Loucy (cell line): ENCODE data around the gene MSANTD1.

Experiments
- H2AFZ ChIP-seq: fragments of 200-600 bp; sonication (generic); 2 replicates; pipeline ENCODE4 v1.6.0; 2016; ENCODE audit warnings: antibody characterized with exemption, mild to moderate bottlenecking, low read length, moderate library complexity
- H3F3A ChIP-seq: fragments of 200-600 bp; 2 replicates; pipeline ENCODE4 v1.6.0; 2016; ENCODE audit warnings: antibody characterized with exemption, low read depth, mild to moderate bottlenecking
- H3K27me3 ChIP-seq: fragments of 200-600 bp; sonication (generic); 2 replicates; pipeline ENCODE4 v1.6.1; 2014; ENCODE audit warnings: low read length, mild to moderate bottlenecking; ENCODE audit not compliant: insufficient read depth, poor library complexity, severe bottlenecking
- H3K36me3 ChIP-seq: fragments of 200-600 bp; sonication (generic); 2 replicates; pipeline ENCODE4 v1.6.1; 2016; ENCODE audit warnings: low read length; ENCODE audit not compliant: insufficient read depth
- H3K4me1 ChIP-seq: fragments of 200-600 bp; sonication (generic); 2 replicates; pipeline ENCODE4 v1.5.1; 2014; ENCODE audit warnings: low read length, mild to moderate bottlenecking; ENCODE audit not compliant: insufficient read depth, poor library complexity, severe bottlenecking
- H3K4me2 ChIP-seq: fragments of 200-600 bp; sonication (generic); 2 replicates; pipeline ENCODE4 v1.6.0; 2014; ENCODE audit warnings: antibody characterized with exemption, low read length, low read depth, mild to moderate bottlenecking; ENCODE audit not compliant: poor library complexity, severe bottlenecking
- H3K4me3 ChIP-seq: fragments of 200-600 bp; sonication (generic); 2 replicates; pipeline ENCODE4 v1.5.1; 2014; ENCODE audit warnings: low read length, mild to moderate bottlenecking, mixed read lengths; ENCODE audit not compliant: poor library complexity, severe bottlenecking
- H3K79me2 ChIP-seq: fragments of 200-600 bp; sonication (generic); 2 replicates; pipeline ENCODE4 v1.6.1; 2014; ENCODE audit warnings: low read length; ENCODE audit not compliant: insufficient read depth
- H3K9ac ChIP-seq: fragments of 200-600 bp; sonication (generic); 2 replicates; pipeline ENCODE4 v1.6.0; 2014; ENCODE audit warnings: mild to moderate bottlenecking, low read depth, low read length, moderate library complexity; ENCODE audit not compliant: poor library complexity, severe bottlenecking
- H3K9me2 ChIP-seq: fragments of 200-600 bp; sonication (generic); replicated peaks from 2 replicates; pipeline ENCODE4 v1.6.1; 2016; ENCODE audit warnings: low read depth, low read length, mixed read lengths
- H3K9me3 ChIP-seq: fragments of 200-600 bp; sonication (generic); 2 replicates; pipeline ENCODE4 v1.6.1; 2014; ENCODE audit warnings: mild to moderate bottlenecking, antibody characterized with exemption, low read length, low read depth; ENCODE audit not compliant: insufficient read depth
- H4K20me1 ChIP-seq: fragments of 200-600 bp; sonication (generic); 2 replicates; pipeline ENCODE4 v1.6.0; 2014; ENCODE audit warnings: antibody characterized with exemption, low read length, mild to moderate bottlenecking; ENCODE audit not compliant: insufficient read depth, poor library complexity, severe bottlenecking
- CTCF ChIP-seq: fragments of 200-600 bp; sonication (generic); conservative IDR thresholded peaks from 2 replicates; pipeline ENCODE4 v1.5.1; 2014; ENCODE audit warnings: mild to moderate bottlenecking, antibody characterized with exemption, low read length
- EZH2phosphoT487 ChIP-seq: fragments of 200-600 bp; IDR thresholded peaks from 2 replicates; pipeline ENCODE4 v1.6.1; 2018; ENCODE audit warnings: antibody characterized with exemption, mild to moderate bottlenecking, moderate library complexity, borderline replicate concordance

Gene MSANTD1

DNA sequence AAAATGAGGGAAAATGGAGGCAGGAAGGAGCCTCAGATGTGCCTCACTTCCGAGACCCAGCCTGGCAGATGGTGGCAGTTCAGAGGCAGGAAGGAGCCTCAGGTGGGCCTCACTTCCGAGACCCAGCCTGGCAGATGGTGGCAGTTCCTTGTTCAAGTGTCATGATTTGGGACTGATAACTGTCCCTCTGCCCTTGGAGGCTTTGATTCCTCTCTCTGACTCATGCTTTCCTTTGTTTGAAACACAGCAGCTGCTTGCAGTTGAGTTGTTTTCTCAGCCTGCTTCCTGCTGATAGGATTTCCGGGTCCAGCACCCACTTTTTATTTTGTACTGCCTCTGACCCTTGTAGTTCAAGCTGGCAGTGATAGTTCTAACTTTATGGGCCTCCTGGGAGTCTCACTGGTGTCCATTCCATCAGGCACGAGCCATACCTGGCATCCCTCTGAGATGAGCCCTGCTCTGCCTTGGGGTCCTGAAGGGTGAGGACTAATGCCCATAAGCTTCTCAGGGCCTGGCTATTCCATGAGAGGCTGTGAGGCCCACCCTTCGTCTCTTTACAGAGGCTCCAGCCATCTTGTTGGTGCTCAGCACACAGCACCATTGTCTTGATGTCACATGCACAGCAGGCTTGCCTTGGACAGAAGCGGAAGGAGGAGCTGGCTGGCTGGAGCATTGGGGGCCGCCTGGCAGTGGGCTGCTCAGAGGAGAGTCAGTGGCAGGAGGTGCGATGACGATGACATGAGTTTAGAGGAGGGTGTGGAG, 56.8 kb downstream of the MSANTD1 start:
- H3K4me2 ChIP-seq = peak overlapping the region; percentile 99
- no peak overlapping the region for H2AFZ ChIP-seq
- no peaks in the 10 kb centered on the region for H3K27me3 ChIP-seq
- no peak for TF ChIP-seq EZH2phosphoT487
- TF ChIP-seq CTCF = no peak
- H3K4me3 ChIP-seq = peak overlapping the region; percentile 59
- H3K9me2 ChIP-seq = no peaks in the 10 kb centered on the region
- peaks cover 30% of the 10 kb centered on the region for H4K20me1 ChIP-seq
- peaks cover 90% of the 10 kb centered on the region for H3K79me2 ChIP-seq
- peak overlapping the region; percentile 79 for H3K9ac ChIP-seq
- no peaks in the 10 kb centered on the region for H3K9me3 ChIP-seq
- peaks cover 73% of the 10 kb centered on the region for H3K4me1 ChIP-seq
- H3K36me3 ChIP-seq = no peaks in the 10 kb centered on the region
- H3F3A ChIP-seq = peaks cover 4% of the 10 kb centered on the region; the same call in 1 of the 2 replicates
